Tibial artery (tissue), 4 donors: ENCODE measurements around the gene CA10.

Experiments
- DNase-seq, 2 donors: peaks; one replicate each; pipeline ENCODE4 v3.0.0-alpha.2; 2019
- H3K27ac ChIP-seq, 2 donors: fragments of 200-600 bp; sonication (generic) in 1 of 2; 1 replicate in 1 of 2; 2 replicates in 1 of 2; pipeline ENCODE4 v1.5.1; 2018 to 2019; ENCODE audit warnings: mild to moderate bottlenecking in 1 of 2
- H3K27me3 ChIP-seq, 2 donors: fragments of 200-600 bp; sonication (generic) in 1 of 2; one replicate each; pipeline versions ENCODE4 v1.5.1 to v1.6.0; 2016 to 2019
- H3K36me3 ChIP-seq, 3 donors: fragments of 200-600 bp; sonication (generic) in 2 of 3; one replicate each; pipeline ENCODE4 v1.5.1; 2016 to 2019; ENCODE audit warnings: mild to moderate bottlenecking in 2 of 3
- H3K4me1 ChIP-seq, 4 donors: fragments of 200-600 bp; sonication (generic) in 2 of 4; 1 replicate in 3 of 4; 2 replicates in 1 of 4; pipeline ENCODE4 v1.5.1; 2016 to 2019
- H3K4me3 ChIP-seq, 2 donors: fragments of 200-600 bp; sonication (generic) in 1 of 2; 1 replicate in 1 of 2; 2 replicates in 1 of 2; pipeline ENCODE4 v1.5.1; 2018 to 2019; ENCODE audit warnings: mild to moderate bottlenecking in 2 of 2
- H3K9me3 ChIP-seq, 3 donors: fragments of 200-600 bp; sonication (generic) in 1 of 3; one replicate each; pipeline ENCODE4 v1.5.1; 2016 to 2019
- CTCF ChIP-seq, 2 experiments: fragments of 200-600 bp in 1 of 2; fragments of 450-650 bp in 1 of 2; IDR thresholded peaks; one replicate each; pipeline ENCODE4 v1.5.1; 2017 to 2019; ENCODE audit warnings: antibody characterized with exemption in 2 of 2, mild to moderate bottlenecking in 1 of 2, moderate library complexity in 1 of 2
- intact Hi-C: fragments of 100-400 bp; cut with DNase I; formaldehyde crosslinking; loops from one replicate; pipeline ENCODE4 v1.15.0; 2023; ENCODE audit warnings: low total_unique reads

Gene CA10

GRCh38 chr17:51617986-51618385 is 540.5 kb downstream of the CA10 start:
- H3K27ac ChIP-seq = no peak overlapping the region
- DNase-seq = no peak
- TF ChIP-seq CTCF (IDR thresholded peaks at IDR 0.05) = no peak
- H3K36me3 ChIP-seq = no peaks in the 10 kb centered on the region
- intact Hi-C loops = no loop called here
- no peaks in the 10 kb centered on the region for H3K9me3 ChIP-seq
- H3K4me3 ChIP-seq = no peak overlapping the region
- no peaks in the 10 kb centered on the region for H3K4me1 ChIP-seq
- H3K27me3 ChIP-seq = no peaks in the 10 kb centered on the region

DNA sequence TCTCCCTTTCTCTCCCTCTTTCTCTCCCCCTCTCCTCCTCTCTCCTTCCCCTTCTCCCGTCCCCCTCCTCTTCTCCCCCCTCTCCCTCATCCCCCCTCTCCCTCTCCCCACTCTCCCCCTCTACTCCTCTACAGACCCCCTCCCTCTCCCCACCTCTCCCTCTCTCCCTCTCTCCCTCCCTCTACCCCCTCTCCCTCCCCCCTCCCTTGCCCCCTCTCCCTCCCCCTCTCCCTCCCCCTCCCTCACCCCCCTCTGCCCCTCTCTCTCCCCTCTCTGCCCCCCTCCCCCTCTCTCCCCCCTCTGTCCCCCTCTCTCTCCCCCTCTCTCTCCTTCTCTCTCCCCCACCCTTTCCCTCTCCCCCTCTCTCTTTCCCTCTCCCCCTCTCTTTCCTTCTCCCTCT is 545.3 kb downstream of the CA10 start:
- DNase-seq = no peak
- H3K27ac ChIP-seq = no peak overlapping the region
- TF ChIP-seq CTCF (IDR thresholded peaks at IDR 0.05) = no peak
- no peak overlapping the region for H3K4me3 ChIP-seq
- intact Hi-C loops = no loop called here
- no peaks in the 10 kb centered on the region for H3K27me3 ChIP-seq
- H3K36me3 ChIP-seq = no peaks in the 10 kb centered on the region
- no peaks in the 10 kb centered on the region for H3K4me1 ChIP-seq
- no peaks in the 10 kb centered on the region for H3K9me3 ChIP-seq

DNA sequence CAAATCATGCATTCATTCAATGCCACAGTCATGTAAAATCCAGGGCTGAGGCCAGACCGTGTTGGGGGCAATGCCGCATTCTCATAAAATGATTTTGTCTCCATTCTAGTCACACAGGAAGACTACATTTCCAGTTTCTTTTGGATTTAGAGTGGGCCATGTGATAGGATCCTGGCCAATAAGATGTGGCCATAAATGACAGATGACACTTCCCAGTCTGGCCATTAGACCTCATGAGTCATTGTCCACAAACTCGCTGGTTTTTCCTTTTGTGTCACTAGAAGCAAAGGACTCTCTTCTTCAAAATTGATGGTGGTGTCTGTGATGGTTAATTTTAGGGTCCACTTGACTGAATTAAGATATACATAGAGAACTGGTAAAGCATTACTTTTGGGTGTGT is 545.8 kb downstream of the CA10 start:
- no peak for DNase-seq
- H3K36me3 ChIP-seq = no peaks in the 10 kb centered on the region
- no peaks in the 10 kb centered on the region for H3K4me1 ChIP-seq
- no peaks in the 10 kb centered on the region for H3K27me3 ChIP-seq
- intact Hi-C loops = no loop called here
- no peak for TF ChIP-seq CTCF (IDR thresholded peaks at IDR 0.05)
- no peaks in the 10 kb centered on the region for H3K9me3 ChIP-seq
- H3K27ac ChIP-seq = no peak overlapping the region
- H3K4me3 ChIP-seq = no peak overlapping the region

DNA sequence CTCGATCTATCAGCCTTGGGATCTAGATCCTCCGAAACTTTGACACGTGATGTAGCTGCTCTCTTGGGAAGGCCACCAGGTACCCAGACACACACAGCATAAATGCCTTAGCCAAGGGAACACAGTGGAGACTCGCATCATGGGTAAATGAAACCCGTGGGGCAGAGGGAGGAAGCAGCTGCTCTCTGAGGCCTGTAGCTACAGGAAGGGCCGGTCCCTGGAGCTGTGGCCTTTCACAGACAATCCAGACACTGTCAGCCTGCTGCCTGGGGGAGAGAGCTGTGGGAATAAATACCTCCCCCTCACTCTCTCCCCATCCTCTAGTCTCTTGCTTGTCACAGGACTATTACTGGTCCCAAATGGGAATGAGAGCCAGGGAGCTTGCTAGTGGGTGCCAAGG is 546.9 kb downstream of the CA10 start:
- H3K9me3 ChIP-seq = no peaks in the 10 kb centered on the region
- intact Hi-C loops = no loop called here
- no peaks in the 10 kb centered on the region for H3K27me3 ChIP-seq
- no peaks in the 10 kb centered on the region for H3K4me1 ChIP-seq
- no peak overlapping the region for H3K4me3 ChIP-seq
- H3K36me3 ChIP-seq = no peaks in the 10 kb centered on the region
- no peak for TF ChIP-seq CTCF (IDR thresholded peaks at IDR 0.05)
- DNase-seq = no peak
- no peak overlapping the region for H3K27ac ChIP-seq

DNA sequence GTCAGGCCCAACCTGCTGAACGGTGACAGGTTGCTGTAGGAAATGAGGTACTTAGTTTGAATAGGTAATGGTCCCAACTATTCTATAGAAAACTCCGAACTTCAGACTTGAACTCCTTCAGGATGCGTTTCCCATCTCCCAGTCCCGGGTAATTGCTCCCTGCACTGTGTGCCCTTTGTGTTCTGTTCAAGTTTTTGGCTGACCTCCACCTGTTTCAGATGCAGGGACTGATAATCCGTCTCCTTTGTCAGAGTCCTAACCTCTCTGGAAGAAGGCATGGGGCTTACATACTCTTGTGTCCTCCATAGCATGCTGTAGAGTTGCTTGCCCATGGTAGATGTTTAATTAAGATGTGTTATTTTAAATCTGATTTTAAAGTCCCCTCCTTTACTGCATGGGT is 547.7 kb downstream of the CA10 start:
- H3K36me3 ChIP-seq = no peaks in the 10 kb centered on the region
- no peaks in the 10 kb centered on the region for H3K27me3 ChIP-seq
- intact Hi-C loops = no loop called here
- no peak for TF ChIP-seq CTCF (IDR thresholded peaks at IDR 0.05)
- no peak overlapping the region for H3K27ac ChIP-seq
- H3K4me3 ChIP-seq = no peak overlapping the region
- H3K9me3 ChIP-seq = no peaks in the 10 kb centered on the region
- no peak for DNase-seq
- H3K4me1 ChIP-seq = no peaks in the 10 kb centered on the region

DNA sequence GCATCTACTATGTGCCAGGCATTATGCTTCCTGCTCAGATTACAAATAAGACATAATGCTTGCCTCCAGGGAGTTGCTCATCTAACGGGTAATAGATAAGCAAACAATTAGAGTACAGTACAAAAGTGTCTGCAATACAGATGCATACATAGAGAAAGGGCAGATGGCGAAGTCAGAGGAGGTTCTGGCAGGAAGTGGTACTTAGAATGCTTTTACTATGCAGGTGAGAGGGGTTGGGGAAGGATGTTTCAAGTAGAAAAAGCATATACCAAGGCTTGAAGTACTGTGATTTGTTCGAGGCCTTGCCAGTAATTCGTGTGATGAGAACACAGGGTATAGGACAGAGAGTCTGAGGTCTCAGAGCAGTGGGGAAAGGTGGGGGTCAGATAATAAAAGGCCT is 548.4 kb downstream of the CA10 start:
- TF ChIP-seq CTCF (IDR thresholded peaks at IDR 0.05) = no peak
- DNase-seq = no peak

More for the DNA sequence above, 548.4 kb downstream of the CA10 start:
- intact Hi-C loops = no loop called here
- H3K27ac ChIP-seq = no peak overlapping the region
- no peaks in the 10 kb centered on the region for H3K9me3 ChIP-seq
- no peaks in the 10 kb centered on the region for H3K36me3 ChIP-seq
- H3K4me3 ChIP-seq = no peak overlapping the region
- H3K27me3 ChIP-seq = no peaks in the 10 kb centered on the region
- H3K4me1 ChIP-seq = no peaks in the 10 kb centered on the region
